HG03159 (cell line): ENCODE results near the gene ALDH3A1.

Experiments used
- ATAC-seq: cut with Tn5 transposase; IDR thresholded peaks from one replicate; pipeline ENCODE4 v1.9.1; 2021; ENCODE audit warnings: mild to moderate bottlenecking, moderate library complexity; ENCODE audit not compliant: unreplicated experiment

Gene ALDH3A1

GRCh38 chr17:19742495-19742894 is 5.6 kb downstream of the ALDH3A1 start:
- no peak for ATAC-seq

GRCh38 chr17:19741832-19742457 is 6.2 kb downstream of the ALDH3A1 start:
- no peak for ATAC-seq

GRCh38 chr17:19740933-19741332 is 7.2 kb downstream of the ALDH3A1 start:
- ATAC-seq, result no peak

GRCh38 chr17:19739241-19740201 is 8.6 kb downstream of the ALDH3A1 start:
- ATAC-seq, result no peak

- no peak for ATAC-seq
These were observed 9.3 kb downstream of the ALDH3A1 start for GRCh38 chr17:19738757-19739156.

- no peak for ATAC-seq
These were observed 10.0 kb downstream of the ALDH3A1 start for GRCh38 chr17:19738073-19738449.

GRCh38 chr17:19737305-19738072 is 10.6 kb downstream of the ALDH3A1 start:
- no peak for ATAC-seq

GRCh38 chr17:19736071-19736470 is 12.0 kb downstream of the ALDH3A1 start:
- ATAC-seq, result no peak

- ATAC-seq, result no peak
These were observed 14.1 kb downstream of the ALDH3A1 start for GRCh38 chr17:19733953-19734526.

- ATAC-seq, result no peak
These were observed 16.5 kb downstream of the ALDH3A1 start for GRCh38 chr17:19731626-19732025.

GRCh38 chr17:19730843-19731242 is 17.3 kb downstream of the ALDH3A1 start:
- no peak for ATAC-seq

GRCh38 chr17:19729900-19730299 is 18.2 kb downstream of the ALDH3A1 start:
- ATAC-seq, result no peak

GRCh38 chr17:19728084-19728495 is 20.0 kb downstream of the ALDH3A1 start:
- ATAC-seq, result no peak

- ATAC-seq, result no peak
These were observed 20.5 kb downstream of the ALDH3A1 start for GRCh38 chr17:19727501-19728078.

- no peak for ATAC-seq
These were observed 21.3 kb downstream of the ALDH3A1 start for GRCh38 chr17:19726631-19727376.

- no peak for ATAC-seq
These were observed 22.6 kb downstream of the ALDH3A1 start for GRCh38 chr17:19725486-19725885.

- ATAC-seq, result no peak
These were observed 23.3 kb downstream of the ALDH3A1 start for GRCh38 chr17:19724501-19725420.

- no peak for ATAC-seq
These were observed 24.1 kb downstream of the ALDH3A1 start for GRCh38 chr17:19723964-19724363.
